HG03064 (cell line): ENCODE results near the gene SND1.

Experiments used
- ATAC-seq: cut with Tn5 transposase; IDR thresholded peaks from one replicate; pipeline ENCODE4 v1.9.1; 2021; ENCODE audit warnings: low read depth; ENCODE audit not compliant: unreplicated experiment

Gene SND1

GRCh38 chr7:127884066-127884559, 232.1 kb downstream of the SND1 start:
- no peak for ATAC-seq

GRCh38 chr7:127885222-127885772, 233.3 kb downstream of the SND1 start:
- no peak for ATAC-seq

GRCh38 chr7:127885843-127886242, 233.8 kb downstream of the SND1 start:
- no peak for ATAC-seq

GRCh38 chr7:127886248-127886647, 234.3 kb downstream of the SND1 start:
- ATAC-seq, result no peak

GRCh38 chr7:127887096-127887495, 235.1 kb downstream of the SND1 start:
- no peak for ATAC-seq

- ATAC-seq, result no peak
Measured at GRCh38 chr7:127887631-127888030, 235.6 kb downstream of the SND1 start.

- no peak for ATAC-seq
Measured at GRCh38 chr7:127888411-127888810, 236.4 kb downstream of the SND1 start.

- ATAC-seq, result no peak
Measured at GRCh38 chr7:127888825-127889224, 236.8 kb downstream of the SND1 start.

GRCh38 chr7:127889677-127890076, 237.7 kb downstream of the SND1 start:
- ATAC-seq, result no peak

GRCh38 chr7:127890726-127891125, 238.7 kb downstream of the SND1 start:
- ATAC-seq, result no peak

GRCh38 chr7:127891144-127891543, 239.2 kb downstream of the SND1 start:
- ATAC-seq, result no peak

GRCh38 chr7:127891854-127892438, 240.0 kb downstream of the SND1 start:
- ATAC-seq, result no peak

GRCh38 chr7:127892488-127893314, 240.7 kb downstream of the SND1 start:
- no peak for ATAC-seq

- ATAC-seq, result no peak
Measured at GRCh38 chr7:127893547-127893946, 241.6 kb downstream of the SND1 start.

- no peak for ATAC-seq
Measured at GRCh38 chr7:127894588-127894987, 242.6 kb downstream of the SND1 start.

- no peak for ATAC-seq
Measured at GRCh38 chr7:127895360-127895759, 243.4 kb downstream of the SND1 start.

GRCh38 chr7:127895814-127896280, 243.9 kb downstream of the SND1 start:
- no peak for ATAC-seq

GRCh38 chr7:127896659-127897058, 244.7 kb downstream of the SND1 start:
- ATAC-seq, result no peak

- ATAC-seq, result no peak
Measured at GRCh38 chr7:127897704-127898454, 245.9 kb downstream of the SND1 start.

GRCh38 chr7:127899411-127899810, 247.4 kb downstream of the SND1 start:
- ATAC-seq, result no peak

- no peak for ATAC-seq
Measured at GRCh38 chr7:127900141-127900540, 248.1 kb downstream of the SND1 start.
